Measurements from ENCODE around the gene CHST13. TPM values are rescaled to one million over a fixed set of nuclear protein-coding genes. Genes with fewer than 3 reads are reported as not detected.
A peak's percentile ranks its signal among the peaks of the same experiment; 100 is the strongest.

The CHST13 gene
- total RNA-seq, 1 donor = 0.09 TPM

GRCh38 chr3:126478581-126479310 is 45.2 kb upstream of the CHST13 start:
- H3K4me3 ChIP-seq (ENCODE audit: low read depth, low read length) = no peak overlapping the region
- no peak for TF ChIP-seq CTCF (IDR thresholded peaks at IDR 0.05; ENCODE audit: insufficient read depth, low read length)
- no peak for DNase-seq (ENCODE audit: low read depth)

- no peak for DNase-seq (ENCODE audit: low read depth)
- H3K4me3 ChIP-seq (ENCODE audit: low read depth, low read length) = no peak overlapping the region
- no peak for TF ChIP-seq CTCF (IDR thresholded peaks at IDR 0.05; ENCODE audit: insufficient read depth, low read length)
These were observed 44.3 kb upstream of the CHST13 start for GRCh38 chr3:126479642-126480041.

- no peak for TF ChIP-seq CTCF (IDR thresholded peaks at IDR 0.05; ENCODE audit: insufficient read depth, low read length)
- H3K4me3 ChIP-seq (ENCODE audit: low read depth, low read length) = no peak overlapping the region
- no peak for DNase-seq (ENCODE audit: low read depth)
These were observed 43.7 kb upstream of the CHST13 start for GRCh38 chr3:126480206-126480605.

- TF ChIP-seq CTCF (IDR thresholded peaks at IDR 0.05; ENCODE audit: insufficient read depth, low read length) = no peak
- H3K4me3 ChIP-seq (ENCODE audit: low read depth, low read length) = no peak overlapping the region
- DNase-seq (ENCODE audit: low read depth) = peak; percentile 58
These were observed 43.1 kb upstream of the CHST13 start for GRCh38 chr3:126480861-126481260.

GRCh38 chr3:126481808-126482502 is 42.0 kb upstream of the CHST13 start:
- DNase-seq (ENCODE audit: low read depth) = peak; percentile 36
- H3K4me3 ChIP-seq (ENCODE audit: low read depth, low read length) = no peak overlapping the region
- no peak for TF ChIP-seq CTCF (IDR thresholded peaks at IDR 0.05; ENCODE audit: insufficient read depth, low read length)

- no peak for TF ChIP-seq CTCF (IDR thresholded peaks at IDR 0.05; ENCODE audit: insufficient read depth, low read length)
- no peak for DNase-seq (ENCODE audit: low read depth)
These were observed 41.3 kb upstream of the CHST13 start for GRCh38 chr3:126482503-126483255.

More at GRCh38 chr3:126482503-126483255, 41.3 kb upstream of the CHST13 start:
- H3K4me3 ChIP-seq (ENCODE audit: low read depth, low read length) = no peak overlapping the region

Data from fibroblast of the aortic adventitia (primary cell).